Activated CD8-positive, alpha-beta memory T cell treated with anti-CD3 and anti-CD28 coated beads, Interleukin-2, amount 50 U/mL, for 1 hour (primary cell): ENCODE results near the gene ARHGEF12.

Experiments
- DNase-seq: peaks from one replicate; pipeline ENCODE4 v3.0.0-alpha.2; 2020; ENCODE audit errors: extremely low read depth

ARHGEF12 gene

GRCh38 chr11:120318906-120319305 is 17.3 kb upstream of the ARHGEF12 start:
- DNase-seq = no peak

- no peak for DNase-seq
Measured at GRCh38 chr11:120324932-120325810, 11.0 kb upstream of the ARHGEF12 start, which contains the start of gene TLCD5. Gene TLCD5, plus strand, starts transcription at chr11:120325299. Its CDS starts 2,143 bp downstream, at chr11:120327442.

- no peak for DNase-seq
Measured at GRCh38 chr11:120326228-120326627, 10.0 kb upstream of the ARHGEF12 start.

- no peak for DNase-seq
Measured at GRCh38 chr11:120326845-120327281, 9.3 kb upstream of the ARHGEF12 start.

- DNase-seq = no peak
Measured at GRCh38 chr11:120327311-120327710, 8.9 kb upstream of the ARHGEF12 start.

GRCh38 chr11:120329556-120329955 is 6.7 kb upstream of the ARHGEF12 start:
- DNase-seq = no peak

- DNase-seq = no peak
Measured at GRCh38 chr11:120330045-120330444, 6.2 kb upstream of the ARHGEF12 start.

- DNase-seq = no peak
Measured at GRCh38 chr11:120331301-120331996, 4.8 kb upstream of the ARHGEF12 start.

- no peak for DNase-seq
Measured at GRCh38 chr11:120332822-120333716, 3.1 kb upstream of the ARHGEF12 start.

- no peak for DNase-seq
Measured at GRCh38 chr11:120333801-120334200, 2.4 kb upstream of the ARHGEF12 start.

GRCh38 chr11:120334332-120334731 is 1.9 kb upstream of the ARHGEF12 start:
- DNase-seq = no peak

- DNase-seq = peak; percentile 25
Measured at GRCh38 chr11:120334894-120335462, 1.2 kb upstream of the ARHGEF12 start.

GRCh38 chr11:120335556-120335907 is 681 bp upstream of the ARHGEF12 start:
- no peak for DNase-seq

- no peak for DNase-seq
Measured at GRCh38 chr11:120336641-120337354, 585 bp downstream of the ARHGEF12 start.

GRCh38 chr11:120337355-120338106 is 1.3 kb downstream of the ARHGEF12 start:
- no peak for DNase-seq

GRCh38 chr11:120338107-120338933 is 2.1 kb downstream of the ARHGEF12 start:
- no peak for DNase-seq

GRCh38 chr11:120339394-120339890 is 3.2 kb downstream of the ARHGEF12 start:
- no peak for DNase-seq

GRCh38 chr11:120340529-120340928 is 4.3 kb downstream of the ARHGEF12 start:
- DNase-seq = no peak

GRCh38 chr11:120342226-120342625 is 6.0 kb downstream of the ARHGEF12 start:
- no peak for DNase-seq
